Bronchus fibroblast of lung (primary cell): ENCODE data around the gene SERPINB7. TPM values are rescaled to one million over a fixed set of nuclear protein-coding genes. Genes with fewer than 3 reads are reported as not detected.

Experiments used
- total RNA-seq: library from RNA; depleted of rRNA; stranded (reverse); fragments of >200 nt; gene quantifications from 2 replicates; pipeline ENCODE4 v1.2.3, GENCODE V29; 2015

The SERPINB7 gene
- total RNA-seq, result 4.2 and 10.3 TPM in 2 replicates

GRCh38 chr18:63775166-63775730 is at the start of gene SERPINB7:
SERPINB7 (plus strand) TSS chr18:63775418; CDS start chr18:63782373, 6,955 bp downstream.

Other genes starting within 250 kb of the SERPINB7 start
- not detected in 2 replicates for gene SERPINB12, start 233.0 kb upstream of the SERPINB7 start, total RNA-seq
- gene SERPINB13, start 188.1 kb upstream of the SERPINB7 start, total RNA-seq, result not detected in 2 replicates
- not detected in 2 replicates for gene SERPINB4, start 131.2 kb upstream of the SERPINB7 start, total RNA-seq
- gene SERPINB3, start 113.5 kb upstream of the SERPINB7 start, total RNA-seq, result not detected in 2 replicates
- gene SERPINB11, start 72.5 kb upstream of the SERPINB7 start, total RNA-seq, result not detected in 2 replicates
- 3.5 and 5.2 TPM in 2 replicates for gene SERPINB2, start 112.3 kb downstream of the SERPINB7 start, total RNA-seq
- 1.7 TPM in 1 of 2 replicates, not detected in the other for gene SERPINB10, start 132.5 kb downstream of the SERPINB7 start, total RNA-seq
- 0.45 and 0.50 TPM in 2 replicates for gene HMSD, start 173.9 kb downstream of the SERPINB7 start, total RNA-seq
- 6.6 and 7.4 TPM in 2 replicates for gene SERPINB8, start 194.7 kb downstream of the SERPINB7 start, total RNA-seq